ENCODE data around the gene BST1. TPM values are rescaled to one million over a fixed set of nuclear protein-coding genes. Genes with fewer than 3 reads are reported as not detected.
"Not testable (repeated sequence)": the region's sequence is repeated elsewhere in the genome, so short reads cannot be mapped to it uniquely, and the experiment has no call there.

The BST1 gene
- polyA plus RNA-seq, 1 donor = 3.9 TPM

DNA sequence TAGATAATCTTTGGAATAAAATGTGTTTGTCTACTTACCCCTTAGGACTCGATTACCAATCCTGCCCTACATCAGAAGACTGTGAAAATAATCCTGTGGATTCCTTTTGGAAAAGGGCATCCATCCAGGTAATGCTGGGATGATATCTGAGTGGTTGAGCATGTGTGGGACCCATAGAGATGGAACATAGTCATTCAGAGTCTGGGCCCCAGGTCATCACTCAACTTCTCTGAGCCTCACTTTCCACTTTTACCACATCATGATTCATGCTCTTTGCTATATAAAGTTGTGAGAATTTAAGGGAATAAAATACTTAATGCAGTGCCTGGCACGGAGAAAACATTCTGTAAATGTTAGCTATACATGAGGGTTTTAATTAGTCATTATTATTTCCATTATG, 8.9 kb downstream of the BST1 start:
- no peak for DNase-seq (ENCODE audit: low read depth)

- DNase-seq (ENCODE audit: low read depth) = no peak
Measured at GRCh38 chr4:15712214-15712613, 9.3 kb downstream of the BST1 start.

DNA sequence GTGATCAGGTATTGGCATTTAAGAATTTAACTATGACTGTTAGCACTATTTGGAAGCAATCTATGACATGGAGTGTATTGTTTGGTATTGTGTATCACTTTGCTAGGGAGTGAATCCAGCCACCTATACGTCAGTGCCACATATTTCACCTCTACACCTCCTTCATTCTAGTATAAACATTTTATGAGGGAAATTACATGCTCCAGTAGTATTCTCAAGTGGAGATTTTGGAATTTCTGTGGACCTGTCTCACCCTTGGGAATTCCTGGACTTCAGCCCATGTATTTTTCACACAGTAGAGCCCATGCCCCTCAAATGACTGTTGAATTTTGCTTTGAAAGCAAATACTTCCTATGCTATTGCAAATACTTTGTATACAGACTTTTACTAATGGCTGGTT, 11.3 kb downstream of the BST1 start:
- no peak for DNase-seq (ENCODE audit: low read depth)

GRCh38 chr4:15714646-15715435, 12.0 kb downstream of the BST1 start:
- no peak for DNase-seq (ENCODE audit: low read depth)

DNA sequence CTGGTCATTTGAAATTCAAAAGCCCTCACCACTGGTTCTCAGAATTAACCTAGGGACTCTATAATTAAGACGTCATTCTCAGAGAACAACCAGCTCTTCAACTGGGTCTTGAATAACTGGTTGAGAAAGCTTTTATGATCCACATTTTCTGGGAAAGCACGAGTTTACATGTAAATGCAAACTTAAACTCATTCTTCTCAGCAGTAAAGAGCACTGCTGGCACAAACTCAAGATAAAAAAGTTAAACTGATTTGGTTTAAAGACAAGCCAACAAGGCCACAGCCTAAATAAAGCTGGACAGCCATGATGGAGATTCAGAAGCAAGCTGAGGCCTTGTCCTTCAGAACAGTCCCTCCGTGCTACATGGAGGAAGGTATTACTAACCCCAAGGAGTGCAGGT, 13.2 kb downstream of the BST1 start:
- no peak for DNase-seq (ENCODE audit: low read depth)

DNA sequence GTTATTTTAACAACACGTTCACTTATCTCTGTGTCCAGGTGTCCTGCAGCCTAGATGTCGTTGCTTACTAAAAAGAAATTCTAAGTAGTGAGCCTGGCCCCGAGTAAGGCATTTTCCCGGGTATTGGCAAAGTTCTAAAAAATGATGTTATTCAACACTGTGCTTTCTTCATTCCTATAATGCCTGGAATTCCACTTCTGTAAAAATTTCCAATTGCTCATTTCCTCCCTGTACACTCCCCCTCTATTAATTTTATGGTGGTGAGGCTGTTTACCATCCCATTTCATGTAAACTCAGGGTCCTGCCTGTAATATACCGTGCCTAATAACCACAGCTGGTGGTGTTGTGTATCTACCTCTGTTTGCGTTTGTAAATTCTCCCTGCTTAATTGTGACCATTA, 14.2 kb downstream of the BST1 start:
- DNase-seq (ENCODE audit: low read depth) = no peak

- DNase-seq (ENCODE audit: low read depth) = no peak
Measured at GRCh38 chr4:15717657-15718416, 15.0 kb downstream of the BST1 start.

- no peak for DNase-seq (ENCODE audit: low read depth)
Measured at GRCh38 chr4:15718465-15718864, 15.6 kb downstream of the BST1 start.

DNA sequence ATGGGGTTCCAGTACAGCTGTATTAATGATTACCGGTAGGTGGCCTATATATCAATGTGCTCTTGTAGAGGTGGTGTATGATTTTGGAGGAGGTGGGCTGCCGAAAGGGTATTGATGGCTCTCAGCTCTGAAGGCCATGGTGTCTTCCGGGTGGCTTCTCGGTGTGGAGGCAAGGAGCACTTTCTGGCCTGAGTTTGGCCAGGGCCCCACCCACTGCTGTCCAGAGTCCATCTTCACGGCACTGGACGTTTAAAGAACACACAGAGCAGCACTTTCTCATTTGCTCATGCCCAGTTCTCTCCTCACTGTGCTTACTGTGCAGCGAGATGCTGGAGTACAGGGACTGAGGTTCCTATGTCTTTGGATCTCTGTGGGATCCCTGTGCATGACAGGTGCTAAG, 16.1 kb downstream of the BST1 start:
- DNase-seq (ENCODE audit: low read depth) = no peak

GRCh38 chr4:15719506-15719905, 16.6 kb downstream of the BST1 start:
- no peak for DNase-seq (ENCODE audit: low read depth)

DNA sequence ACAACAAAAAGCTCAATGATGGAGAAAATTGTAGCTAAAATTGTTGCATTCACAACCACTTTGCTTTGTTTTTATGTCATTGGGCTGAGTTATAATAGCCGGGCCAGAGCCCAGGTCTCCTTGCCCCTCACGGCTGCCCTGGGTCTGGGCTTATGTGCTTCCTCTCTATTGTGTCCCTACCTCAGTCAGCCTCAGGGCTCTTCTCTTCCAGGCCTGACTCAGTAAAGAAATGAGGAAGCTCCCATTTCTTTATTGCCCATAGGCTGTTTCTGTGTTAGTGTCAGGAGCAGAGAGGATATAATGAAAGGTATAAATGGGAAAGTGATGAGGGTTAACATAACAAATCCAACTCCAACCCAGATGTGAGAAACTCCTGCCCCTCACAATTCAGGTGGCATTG, 18.0 kb downstream of the BST1 start:
- no peak for DNase-seq (ENCODE audit: low read depth)

DNA sequence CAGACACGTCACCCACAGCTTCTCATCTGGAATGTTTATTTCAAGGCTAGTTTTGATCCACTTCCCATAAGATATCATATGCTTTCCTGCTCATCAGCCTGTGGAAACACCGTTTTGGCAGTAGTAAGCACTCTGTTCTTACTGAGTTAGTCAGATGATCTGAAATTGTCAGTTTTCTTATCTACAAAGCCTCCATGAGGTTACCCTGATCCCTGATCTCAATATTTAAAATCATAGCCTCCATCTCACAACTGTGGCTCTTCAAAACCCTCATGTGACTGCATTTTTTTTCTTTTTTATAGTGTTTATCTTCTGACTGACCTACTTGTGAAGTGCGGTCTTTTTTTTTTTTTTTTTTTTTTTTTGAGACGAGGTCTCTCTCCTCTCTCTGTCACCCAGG, 22.7 kb downstream of the BST1 start:
- no peak for DNase-seq (ENCODE audit: low read depth)

- no peak for DNase-seq (ENCODE audit: low read depth)
Measured at GRCh38 chr4:15729910-15730533, 27.2 kb downstream of the BST1 start.

DNA sequence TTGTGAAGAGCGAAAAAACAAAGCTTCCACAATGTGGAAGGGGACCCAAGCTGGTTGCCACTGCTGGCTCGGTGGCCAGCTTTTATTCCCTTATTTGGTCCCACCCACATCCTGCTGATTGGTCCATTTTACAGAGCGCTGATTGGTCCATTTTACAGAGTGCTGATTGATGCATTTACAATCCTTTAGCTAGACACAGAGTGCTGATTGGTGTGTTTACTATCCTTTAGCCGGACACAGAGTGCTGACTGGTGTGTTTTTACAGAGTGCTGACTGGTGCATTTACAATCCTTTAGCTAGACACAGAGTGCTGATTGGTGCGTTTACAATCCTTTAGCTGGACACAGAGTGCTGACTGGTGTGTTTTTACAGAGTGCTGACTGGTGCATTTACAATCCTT, 30.2 kb downstream of the BST1 start:
- not testable (repeated sequence) for DNase-seq (ENCODE audit: low read depth)

DNA sequence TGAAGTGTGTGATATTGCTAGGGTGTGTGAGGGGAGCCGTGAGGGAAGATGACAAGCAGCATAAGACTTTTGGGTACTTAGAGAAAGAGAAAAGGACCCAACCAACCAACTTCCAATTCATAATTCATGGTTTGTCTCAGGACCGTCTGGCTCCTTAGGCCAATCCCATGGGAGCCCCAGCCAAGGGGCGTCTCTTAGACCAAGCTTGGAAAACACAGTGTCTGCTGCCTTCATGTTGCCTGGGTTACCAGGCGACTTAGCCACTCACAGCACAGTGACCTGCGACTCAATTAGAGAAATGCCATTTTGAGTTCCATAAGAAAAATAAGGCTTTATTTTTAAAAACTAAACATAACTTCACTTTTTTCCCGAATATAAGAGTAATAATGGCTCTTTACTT, 32.7 kb downstream of the BST1 start:
- no peak for DNase-seq (ENCODE audit: low read depth)

- no peak for DNase-seq (ENCODE audit: low read depth)
Measured at GRCh38 chr4:15736514-15737050, 33.7 kb downstream of the BST1 start.

GRCh38 chr4:15737255-15737654, 34.4 kb downstream of the BST1 start:
- no peak for DNase-seq (ENCODE audit: low read depth)

DNA sequence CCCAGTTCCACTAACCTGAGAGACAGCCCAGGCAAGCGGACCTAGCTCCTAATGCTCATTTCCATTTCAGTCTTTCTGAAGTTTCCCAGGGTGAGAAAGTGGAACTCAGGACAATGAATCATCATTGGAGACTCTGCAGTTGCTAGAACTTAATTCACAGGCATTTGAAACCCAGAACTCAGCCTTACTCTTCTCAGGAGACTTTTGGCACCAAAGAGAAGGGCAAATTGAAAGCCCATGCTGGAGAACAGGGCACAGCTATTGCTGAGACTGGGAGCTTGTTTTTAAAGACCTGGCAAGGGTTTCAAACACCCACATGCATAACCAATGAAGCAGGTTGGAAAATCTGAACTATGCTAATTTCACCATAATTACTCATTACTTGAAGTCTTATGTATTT, 36.0 kb downstream of the BST1 start:
- DNase-seq (ENCODE audit: low read depth) = no peak

DNA sequence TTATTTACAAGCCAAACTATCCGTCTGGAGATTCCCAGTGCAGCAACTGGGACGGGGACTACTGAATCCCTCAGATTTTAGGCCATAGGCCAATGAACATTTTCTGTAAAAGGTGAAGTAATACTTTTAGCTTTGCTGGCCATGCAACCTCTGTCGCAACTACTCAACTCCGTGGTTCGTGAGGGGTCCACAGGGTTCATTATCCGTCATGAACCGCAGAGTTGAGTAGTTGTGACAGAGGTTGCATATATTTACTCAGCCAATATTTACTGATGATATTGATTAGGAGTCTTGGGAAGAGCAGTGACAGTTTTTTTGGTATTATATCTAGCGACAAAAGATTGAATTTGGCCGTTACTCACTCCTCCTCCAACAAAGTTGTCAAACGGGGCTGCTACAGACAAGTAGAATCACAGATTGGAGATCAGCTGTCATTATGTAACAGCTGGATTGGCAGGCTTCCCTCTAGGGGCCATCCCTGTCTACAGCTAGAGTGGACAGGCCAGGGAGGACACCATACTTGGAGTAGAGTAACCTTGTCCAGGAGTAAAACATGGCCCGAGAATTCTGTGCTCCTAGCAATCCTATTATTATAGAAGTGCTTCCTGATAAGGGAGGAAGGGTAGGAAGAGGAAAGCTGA, 38.0 kb downstream of the BST1 start:
- DNase-seq (ENCODE audit: low read depth) = no peak

DNA sequence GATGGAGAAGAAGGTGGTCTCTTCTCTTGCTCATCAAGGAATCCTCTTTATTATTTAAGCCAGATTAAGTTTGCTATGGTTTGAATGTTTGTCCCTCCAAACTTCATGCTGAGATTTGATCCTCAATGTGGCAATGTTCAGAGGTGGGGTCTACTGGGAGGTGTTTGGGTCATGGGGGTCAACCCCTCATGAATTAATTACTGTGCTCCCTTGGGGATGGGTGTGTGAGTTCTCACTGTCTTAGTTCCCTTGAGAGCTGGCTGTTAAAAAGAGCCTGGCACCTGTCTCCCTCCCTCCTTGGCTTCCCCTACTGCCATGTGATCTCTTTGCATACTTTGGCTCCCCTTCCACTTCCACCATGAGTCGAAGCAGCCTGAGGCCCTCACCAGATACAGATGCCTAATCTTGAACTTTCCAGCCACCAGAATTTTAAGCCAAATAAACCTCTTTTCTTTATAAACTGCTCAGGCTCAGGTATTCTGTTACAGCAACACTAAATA, 39.3 kb downstream of the BST1 start:
- DNase-seq (ENCODE audit: low read depth) = no peak

DNA sequence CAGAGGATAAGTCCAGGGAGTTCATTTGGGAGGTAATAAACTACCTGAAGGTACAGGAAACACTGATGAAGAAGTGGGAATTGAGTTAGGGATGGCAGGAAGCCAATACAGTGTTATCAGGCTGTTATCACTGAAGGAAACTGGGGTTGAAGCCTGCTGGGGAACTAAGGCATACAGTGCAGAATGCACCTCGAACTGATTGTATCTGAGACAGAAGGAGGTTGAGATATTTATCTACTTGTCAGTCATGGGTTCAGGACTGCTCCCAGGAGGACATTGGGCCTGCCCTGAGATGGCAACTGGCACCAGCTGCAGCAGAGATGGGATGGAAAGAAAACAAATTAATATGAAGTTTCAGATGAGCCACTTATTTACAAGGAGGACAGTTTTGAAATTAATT, 39.8 kb downstream of the BST1 start:
- DNase-seq (ENCODE audit: low read depth) = no peak

DNA sequence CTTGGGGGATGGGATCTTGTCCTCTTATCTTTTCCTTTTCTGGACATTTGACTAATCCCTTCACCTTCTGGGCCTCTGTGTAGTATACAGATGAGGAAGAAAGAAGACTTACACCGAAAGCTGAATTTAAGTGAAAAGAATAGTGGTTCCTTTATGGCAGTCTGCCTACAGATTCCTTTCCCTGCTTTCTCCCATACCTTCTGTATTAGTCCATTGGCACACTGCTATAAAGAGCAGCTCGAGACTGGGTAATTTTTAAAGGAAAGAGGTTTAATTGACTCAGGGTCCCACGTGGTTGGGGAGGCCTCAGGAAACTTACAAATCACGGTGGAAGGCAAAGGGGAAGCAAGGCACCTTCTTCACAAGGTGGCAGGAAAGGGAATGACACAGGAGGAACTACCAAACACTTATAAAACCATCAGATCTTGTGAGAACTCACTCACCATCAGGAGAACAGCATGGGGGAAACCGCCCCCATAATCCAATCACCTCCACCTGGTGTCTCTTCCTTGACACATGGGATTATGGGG, 41.2 kb downstream of the BST1 start:
- no peak for DNase-seq (ENCODE audit: low read depth)

Measured in forelimb muscle (tissue), 1 donor.